ENCODE data around the gene TUBG1.
"Not testable (repeated sequence)": the region's sequence is repeated elsewhere in the genome, so short reads cannot be mapped to it uniquely, and the experiment has no call there.

The TUBG1 gene

GRCh38 chr17:42623271-42623670, 13.8 kb downstream of the TUBG1 start:
- no peak for DNase-seq (ENCODE audit: low read depth in 2 of 2)

GRCh38 chr17:42623732-42624596, 14.5 kb downstream of the TUBG1 start:
- no peak for DNase-seq (ENCODE audit: low read depth in 2 of 2)

GRCh38 chr17:42627032-42627764, 17.7 kb downstream of the TUBG1 start:
- not testable (repeated sequence) for DNase-seq (ENCODE audit: low read depth in 2 of 2)

GRCh38 chr17:42629411-42630009, 20.0 kb downstream of the TUBG1 start:
- no peak for DNase-seq (ENCODE audit: low read depth in 2 of 2)

- no peak for DNase-seq (ENCODE audit: low read depth in 2 of 2)
Measured at GRCh38 chr17:42632949-42633444, 23.5 kb downstream of the TUBG1 start.

- DNase-seq (ENCODE audit: low read depth in 2 of 2) = no peak
Measured at GRCh38 chr17:42639525-42640113, 30.1 kb downstream of the TUBG1 start.

- no peak for DNase-seq (ENCODE audit: low read depth in 2 of 2)
Measured at GRCh38 chr17:42640121-42640520, 30.6 kb downstream of the TUBG1 start.

- DNase-seq (ENCODE audit: low read depth in 2 of 2) = no peak
Measured at GRCh38 chr17:42642336-42642735, 32.9 kb downstream of the TUBG1 start.

- no peak for DNase-seq (ENCODE audit: low read depth in 2 of 2)
Measured at GRCh38 chr17:42647778-42648177, 38.3 kb downstream of the TUBG1 start.

GRCh38 chr17:42651392-42651791, 41.9 kb downstream of the TUBG1 start:
- DNase-seq (ENCODE audit: low read depth in 2 of 2) = no peak

GRCh38 chr17:42653179-42654124, 44.0 kb downstream of the TUBG1 start:
- DNase-seq (ENCODE audit: low read depth in 2 of 2) = peak; percentile 74 to 80

- DNase-seq (ENCODE audit: low read depth in 2 of 2) = no peak
Measured at GRCh38 chr17:42655528-42655927, 46.0 kb downstream of the TUBG1 start.

GRCh38 chr17:42657824-42658588, 48.5 kb downstream of the TUBG1 start:
- no peak for DNase-seq (ENCODE audit: low read depth in 2 of 2)

- peak; percentile 80 to 83 for DNase-seq (ENCODE audit: low read depth in 2 of 2)
Measured at GRCh38 chr17:42659079-42659931, 49.8 kb downstream of the TUBG1 start, which contains the start of gene TUBG2. Gene TUBG2, plus strand, starts transcription at chr17:42659284. Its CDS starts 220 bp downstream, at chr17:42659504.

- DNase-seq (ENCODE audit: low read depth in 2 of 2) = not testable (repeated sequence)
Measured at GRCh38 chr17:42659932-42660274, 50.4 kb downstream of the TUBG1 start.

- peak; percentile 51 to 62 for DNase-seq (ENCODE audit: low read depth in 2 of 2)
Measured at GRCh38 chr17:42660692-42661345, 51.3 kb downstream of the TUBG1 start.

Measured in fibroblast of skin of left quadriceps (primary cell).